K562 (cell line): ENCODE measurements around the gene ABCA8. TPM values are rescaled to one million over a fixed set of nuclear protein-coding genes. Genes with fewer than 3 reads are reported as not detected.

Experiments
- ATAC-seq: fragments of 200-7000 bp; cut with Tn5 transposase; 3 replicates; pipeline ENCODE4 v1.9.1; 2020; ENCODE audit warnings: moderate library complexity
- BruUV-seq: library from RNA; stranded (reverse); fragments of 400-500 nt; replicated peaks from 2 replicates; lab custom pipeline; 2021; lab: Mats Ljungman, UMichigan
- CTCF ChIA-PET: fragments of 300-600 bp; formaldehyde crosslinking; extraction: SDS; loops from one replicate; lab custom pipeline; 2021; ENCODE audit warnings: low intra/inter-chr PET ratio; lab: Yijun Ruan, JAX
- POLR2A ChIA-PET: fragments of 300-600, 350-650 bp; sonication (Branson Sonifier 250); formaldehyde crosslinking; extraction: SDS; loops from one replicate; lab custom pipeline; 2021; ENCODE audit warnings: antibody characterized with exemption, inconsistent platforms; lab: Yijun Ruan, JAX
- DNase-seq, 4 experiments: peaks; one replicate each; pipeline versions ENCODE4 v3.0.0 to v3.0.0-alpha.2; 2011 to 2018; ENCODE audit warnings: low spot score in 3 of 4, mixed read lengths in 3 of 4; ENCODE audit errors: extremely low read depth in 1 of 4
- FAIRE-seq: peaks from 2 replicates; lab custom pipeline; 2011; peaks lifted over from hg19 to GRCh38; lab: Jason Lieb, UNC
- H2AFZ ChIP-seq: 2 replicates; pipeline ENCODE4 v1.6.0; 2011; ENCODE audit warnings: low read depth, low read length, control low read depth, inconsistent platforms
- H3K27ac ChIP-seq: fragments of 200-600 bp; 3 replicates; pipeline ENCODE4 v1.8.0; 2011; ENCODE audit warnings: low read depth, mild to moderate bottlenecking, control low read depth, inconsistent platforms, low read length, moderate library complexity, mixed read lengths; ENCODE audit errors: extremely low read depth
- H3K27me3 ChIP-seq, 2 experiments: fragments of 300-600 bp in 1 of 2; 2 replicates in 1 of 2; 3 replicates in 1 of 2; pipeline versions ENCODE4 v1.6.0 to v1.8.0; 2011; ENCODE audit warnings: inconsistent platforms in 2 of 2, low read length in 2 of 2, mild to moderate bottlenecking in 1 of 2, mixed read lengths in 1 of 2, moderate library complexity in 1 of 2; ENCODE audit not compliant: control insufficient read depth in 2 of 2, insufficient read depth in 2 of 2
- H3K36me3 ChIP-seq: fragments of 300-600 bp; 3 replicates; pipeline ENCODE4 v1.8.0; 2011; ENCODE audit warnings: mild to moderate bottlenecking, low read length, inconsistent platforms; ENCODE audit not compliant: control insufficient read depth, insufficient read depth
- H3K4me1 ChIP-seq, 2 experiments: fragments of 200-600 bp in 1 of 2; replicated peaks in 1 of 2; 2 replicates in 1 of 2; 3 replicates in 1 of 2; pipeline versions ENCODE4 v1.5.1 to v1.8.0; 2011; ENCODE audit warnings: inconsistent platforms in 2 of 2, low read length in 2 of 2, mild to moderate bottlenecking in 1 of 2, mixed read lengths in 1 of 2, moderate library complexity in 1 of 2; ENCODE audit not compliant: control insufficient read depth in 2 of 2, insufficient read depth in 2 of 2
- H3K4me2 ChIP-seq: 2 replicates; pipeline ENCODE4 v1.6.1; 2011; ENCODE audit warnings: low read length, control low read depth, inconsistent platforms, mixed read lengths; ENCODE audit not compliant: insufficient read depth
- H3K4me3 ChIP-seq: fragments of 200-600 bp; sonication (generic), shearing (Covaris generic); 2 replicates; pipeline ENCODE4 v1.5.1; 2016; ENCODE audit warnings: control low read depth, inconsistent platforms
- H3K79me2 ChIP-seq: fragments of 200-600 bp; 3 replicates; pipeline ENCODE4 v1.8.0; 2011; ENCODE audit warnings: low read length, inconsistent platforms; ENCODE audit not compliant: control insufficient read depth, insufficient read depth
- H3K9ac ChIP-seq, 2 experiments: 2 replicates each; pipeline versions ENCODE4 v1.6.0 to v1.6.1; 2011; ENCODE audit warnings: low read depth in 2 of 2, low read length in 2 of 2, control low read depth in 1 of 2, inconsistent platforms in 1 of 2, mild to moderate bottlenecking in 1 of 2, mixed read lengths in 1 of 2; ENCODE audit not compliant: insufficient read depth in 1 of 2
- H3K9me1 ChIP-seq: one replicate; pipeline ENCODE4 v1.6.0; 2011; ENCODE audit warnings: inconsistent platforms, mild to moderate bottlenecking, low read length, moderate library complexity; ENCODE audit not compliant: control insufficient read depth, insufficient read depth
- H3K9me3 ChIP-seq: replicated peaks from 2 replicates; pipeline ENCODE4 v1.5.1; 2011; ENCODE audit warnings: low read depth, low read length, inconsistent platforms; ENCODE audit not compliant: control insufficient read depth, insufficient read depth
- H4K20me1 ChIP-seq: replicated peaks from 2 replicates; pipeline ENCODE4 v1.6.1; 2011; ENCODE audit warnings: low read length, inconsistent platforms, mixed read lengths; ENCODE audit not compliant: control insufficient read depth, insufficient read depth
- NFE2L1 ChIP-seq: fragments of 450-650 bp; IDR thresholded peaks from 2 replicates; pipeline ENCODE4 v1.6.1; 2016; ENCODE audit warnings: missing genetic modification characterization, low read depth, mild to moderate bottlenecking, missing compliant biosample characterization, moderate library complexity, borderline replicate concordance
- SNRNP70 ChIP-seq: fragments of 200-400 bp; formaldehyde crosslinking; optimal IDR thresholded peaks from 2 replicates; pipeline ENCODE3; 2017; ENCODE audit warnings: low read depth, low read length
- ZNF23 ChIP-seq: fragments of 250-450 bp; sonication (Bioruptor Pico); IDR thresholded peaks from 2 replicates; pipeline ENCODE4 v1.4.0; 2020; ENCODE audit warnings: mild to moderate bottlenecking
- ZNF274 ChIP-seq: IDR thresholded peaks from 2 replicates; pipeline ENCODE4 v1.6.1; 2011; ENCODE audit warnings: low read depth, mild to moderate bottlenecking, low read length, moderate library complexity, borderline replicate concordance
- ZNF699 ChIP-seq: fragments of 250-450 bp; sonication (Bioruptor Pico); IDR thresholded peaks from 2 replicates; pipeline ENCODE4 v1.8.0; 2021; ENCODE audit warnings: mild to moderate bottlenecking, moderate library complexity; ENCODE audit not compliant: insufficient replicate concordance
- WGBS: fragments of 100-300 bp; shearing (Covaris generic); methylation state at CpG from one replicate; pipeline ENCODE4 v1.1.6; 2016; ENCODE audit warnings: low coverage, mixed read lengths; ENCODE audit not compliant: insufficient coverage; ENCODE audit errors: missing lambda C conversion rate; 5-methylcytosine and 5-hydroxymethylcytosine counted together
- in situ Hi-C: fragments of 300-500 bp; cut with MboI; formaldehyde crosslinking; loops from 4 replicates; pipeline ENCODE4 v1.15.0; 2018; ENCODE audit warnings: inconsistent platforms, mixed read lengths
- intact Hi-C: fragments of 100-400 bp; cut with micrococcal nuclease; formaldehyde crosslinking; loops from 2 replicates; pipeline ENCODE4 v1.14.2; 2022
- polyA plus RNA-seq, 8 experiments: library from polyadenylated mRNA; depleted of rRNA in 4 of 8; stranded (reverse) in 5 of 8; unstranded in 3 of 8; fragments of >200 nt; fragmentation: Nextera tagmentation in 2 of 8; fragmentation: Illumina TruSeq in 1 of 8; extraction: Ambion mirVana in 2 of 8; extraction: Trizol in 1 of 8; gene quantifications; 2 replicates each; pipeline versions ENCODE4 v1.2.1 to v1.2.3, GENCODE V29; 2011 to 2014; ENCODE audit warnings: inconsistent platforms in 1 of 8, missing spikeins in 1 of 8
- total RNA-seq, 7 experiments: library from RNA; depleted of rRNA in 6 of 7; stranded (reverse); fragments of >200 nt in 6 of 7; fragmentation: Illumina TruSeq in 2 of 7; extraction: Trizol in 2 of 7; gene quantifications; 2 replicates each; pipeline versions ENCODE4 v1.2.1 to v1.2.3, GENCODE V29; 2011 to 2021; ENCODE audit warnings: low replicate concordance in 1 of 7
- TF ChIP-seq, protein P1 (sequence below): fragments of 250-450 bp; sonication (Bioruptor Pico); IDR thresholded peaks from 2 replicates; pipeline ENCODE4 v1.4.0; 2020

Gene ABCA8
- total and polyA plus RNA-seq, 9 of the 15 experiments (the other 6 are each of a cell fraction or from before 2014, with no cell fraction given), result 1.8 to 13.2 (median 12.0) TPM

DNA sequence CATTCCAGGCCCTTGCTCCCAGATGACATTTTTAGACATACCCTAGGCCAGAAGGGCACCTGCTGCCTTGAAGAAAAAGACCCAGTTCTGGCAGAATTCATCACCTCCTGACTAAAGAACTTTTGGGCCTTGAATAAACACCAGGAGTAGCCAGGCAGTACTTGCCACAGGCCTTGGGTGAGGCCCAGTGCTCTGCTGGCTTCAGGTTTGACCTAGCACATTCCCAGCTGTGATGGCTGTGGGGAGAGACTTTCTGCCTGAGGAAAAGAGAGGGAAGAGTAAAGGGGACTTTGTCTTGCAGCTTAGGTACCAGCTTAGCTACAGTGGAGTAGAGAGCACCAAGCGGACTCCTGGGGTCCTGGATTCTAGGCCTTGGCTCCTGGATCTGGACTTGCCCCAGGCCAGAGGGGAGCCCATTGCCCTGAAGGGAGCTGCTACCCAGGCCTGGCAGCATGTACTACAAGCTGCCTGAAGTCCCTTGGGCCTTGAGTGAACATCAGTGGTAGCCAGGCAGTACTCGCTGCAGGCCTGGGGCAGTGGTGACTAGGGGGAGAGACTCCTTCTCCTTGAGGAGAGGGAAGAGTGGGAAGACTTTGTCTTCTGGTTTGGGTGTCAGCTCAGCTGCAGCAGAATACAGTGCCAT, 44.3 kb downstream of the ABCA8 start:
- Histone ChIP-seq H3K9me3 (no peaks in the 10 kb centered on the region), H4K20me1 (no peaks in the 10 kb centered on the region), H3K4me1 (peaks cover 0 to 10% of the 10 kb centered on the region in 2 experiments; a peak in 3 of 5 replicates), H3K27ac (no peak overlapping the region), H3K4me3 (no peak overlapping the region), H3K27me3 (no peaks in the 10 kb centered on the region), H3K36me3 (peaks cover 2% of the 10 kb centered on the region; the same call in 1 of the 3 replicates), H3K9ac (no peak overlapping the region)
- no peak for FAIRE-seq
- in situ Hi-C loops (no loop called here), intact Hi-C loops (no loop called here)
- WGBS, result 86% methylated on average over 1 of the region's 2 CpGs
- CTCF ChIA-PET, result no interaction called here
- POLR2A ChIA-PET, result no interaction called here
- BruUV-seq, result no TSS peak
- no peak for ATAC-seq
- no peak for DNase-seq
- TF ChIP-seq ZNF23 (no peak), ZNF274 (no peak), SNRNP70 (no peak), ZNF699 (CRISPR knock-in tag) (no peak), NFE2L1 (tag) (no peak)
- TF ChIP-seq, protein P1, sequence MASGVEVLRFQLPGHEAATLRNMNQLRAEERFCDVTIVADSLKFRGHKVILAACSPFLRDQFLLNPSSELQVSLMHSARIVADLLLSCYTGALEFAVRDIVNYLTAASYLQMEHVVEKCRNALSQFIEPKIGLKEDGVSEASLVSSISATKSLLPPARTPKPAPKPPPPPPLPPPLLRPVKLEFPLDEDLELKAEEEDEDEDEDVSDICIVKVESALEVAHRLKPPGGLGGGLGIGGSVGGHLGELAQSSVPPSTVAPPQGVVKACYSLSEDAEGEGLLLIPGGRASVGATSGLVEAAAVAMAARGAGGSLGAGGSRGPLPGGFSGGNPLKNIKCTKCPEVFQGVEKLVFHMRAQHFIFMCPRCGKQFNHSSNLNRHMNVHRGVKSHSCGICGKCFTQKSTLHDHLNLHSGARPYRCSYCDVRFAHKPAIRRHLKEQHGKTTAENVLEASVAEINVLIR (CRISPR knock-in tag), result no peak
- TF ChIP-seq, all 486 proteins: peak for 0
- Histone ChIP-seq H2AFZ (no peak overlapping the region), H3K79me2 (no peaks in the 10 kb centered on the region), H3K4me2 (no peak overlapping the region), H3K9me1 (no peaks in the 10 kb centered on the region)
